B cell (primary cell): Measurements from ENCODE around the gene GNA12. TPM values are rescaled to one million over a fixed set of nuclear protein-coding genes. Genes with fewer than 3 reads are reported as not detected.

Experiments used
- ATAC-seq: fragments of 200-7000 bp; cut with Tn5 transposase; one replicate; pipeline ENCODE4 v1.10.0; 2021; ENCODE audit warnings: low read depth, mild to moderate bottlenecking, moderate number of reproducible peaks, moderate library complexity
- CTCF ChIA-PET: fragments of 350-600 bp; sonication (Branson Sonifier 250); formaldehyde crosslinking; loops from one replicate; lab custom pipeline; 2021; ENCODE audit warnings: antibody characterized with exemption, inconsistent platforms; lab: Charles Lee
- POLR2A ChIA-PET: fragments of 350-600 bp; sonication (Branson Sonifier 250); formaldehyde crosslinking; loops from one replicate; lab custom pipeline; 2021; ENCODE audit warnings: antibody characterized with exemption; lab: Charles Lee
- DNase-seq: peaks from one replicate; pipeline ENCODE4 v3.0.0; 2013
- H2AFZ ChIP-seq: 2 replicates; pipeline ENCODE4 v1.6.1; 2012; ENCODE audit warnings: mild to moderate bottlenecking, low read depth, low read length; ENCODE audit not compliant: insufficient read depth, poor library complexity, severe bottlenecking
- H3K27ac ChIP-seq, 2 donors: 1 replicate in 1 of 2; 2 replicates in 1 of 2; pipeline ENCODE4 v1.5.1; 2012 to 2013; ENCODE audit warnings: low read length in 2 of 2, mild to moderate bottlenecking in 2 of 2, moderate library complexity in 1 of 2
- H3K27me3 ChIP-seq, 4 experiments: fragments of 200-600 bp in 1 of 4; sonication (generic) in 1 of 4; replicated peaks in 1 of 4; 1 replicate in 2 of 4; 2 replicates in 2 of 4; pipeline versions ENCODE4 v1.6.1 to v1.7.0; 2013 to 2016; ENCODE audit warnings: low read length in 3 of 4, mild to moderate bottlenecking in 2 of 4, mixed read lengths in 1 of 4, moderate library complexity in 1 of 4; ENCODE audit not compliant: insufficient read depth in 4 of 4, control insufficient read depth in 3 of 4; ENCODE audit errors: control extremely low read depth in 1 of 4
- H3K36me3 ChIP-seq, 2 experiments: replicated peaks in 1 of 2; 1 replicate in 1 of 2; 2 replicates in 1 of 2; pipeline versions ENCODE4 v1.6.1 to v1.7.1; 2013; ENCODE audit warnings: low read length in 1 of 2; ENCODE audit not compliant: insufficient read depth in 2 of 2, control insufficient read depth in 1 of 2; ENCODE audit errors: control extremely low read depth in 1 of 2, extremely low read depth in 1 of 2
- H3K4me1 ChIP-seq, 2 donors: fragments of 200-600 bp in 1 of 2; sonication (generic) in 1 of 2; 1 replicate in 1 of 2; 2 replicates in 1 of 2; pipeline versions ENCODE4 v1.5.1 to v1.6.1; 2013 to 2017; ENCODE audit warnings: low read length in 2 of 2; ENCODE audit not compliant: control insufficient read depth in 2 of 2, insufficient read depth in 2 of 2
- H3K4me2 ChIP-seq: replicated peaks from 2 replicates; pipeline ENCODE3; 2012; ENCODE audit warnings: mild to moderate bottlenecking, low read depth, low read length; ENCODE audit not compliant: poor library complexity, severe bottlenecking
- H3K4me3 ChIP-seq, 5 experiments: fragments of 200-600 bp in 1 of 5; sonication (generic) in 1 of 5; 1 replicate in 3 of 5; 2 replicates in 2 of 5; pipeline versions ENCODE4 v1.5.1 to v1.7.0; 2011 to 2016; ENCODE audit warnings: low read length in 4 of 5, mild to moderate bottlenecking in 4 of 5, low read depth in 2 of 5, control low read depth in 1 of 5, moderate library complexity in 1 of 5; ENCODE audit not compliant: insufficient read depth in 1 of 5; ENCODE audit errors: control extremely low read depth in 1 of 5, extremely low read depth in 1 of 5
- H3K79me2 ChIP-seq: fragments of 200-600 bp; sonication (generic); one replicate; pipeline ENCODE4 v1.6.0; 2016; ENCODE audit warnings: low read length; ENCODE audit not compliant: control insufficient read depth, insufficient read depth
- H3K9ac ChIP-seq: fragments of 200-600 bp; sonication (generic); 2 replicates; pipeline ENCODE4 v1.6.1; 2017; ENCODE audit warnings: mild to moderate bottlenecking, low read length, moderate library complexity
- H3K9me3 ChIP-seq, 3 donors: one replicate each; pipeline versions ENCODE4 v1.6.1 to v1.7.1; 2013; ENCODE audit warnings: low read length in 2 of 3; ENCODE audit not compliant: control insufficient read depth in 2 of 3, insufficient read depth in 1 of 3; ENCODE audit errors: control extremely low read depth in 1 of 3
- H4K20me1 ChIP-seq: 2 replicates; pipeline ENCODE4 v1.6.0; 2012; ENCODE audit warnings: mild to moderate bottlenecking, low read length; ENCODE audit not compliant: insufficient read depth, control insufficient read depth, poor library complexity, severe bottlenecking
- H3K27ac Mint-ChIP-seq: one replicate; pipeline ENCODE4 v1.8.0; 2021; ENCODE audit warnings: mixed read lengths
- H3K27me3 Mint-ChIP-seq: one replicate; pipeline ENCODE4 v1.8.0; 2021; ENCODE audit warnings: mixed read lengths
- H3K4me1 Mint-ChIP-seq: one replicate; pipeline ENCODE4 v1.8.0; 2021; ENCODE audit warnings: mixed read lengths
- H3K4me3 Mint-ChIP-seq: one replicate; pipeline ENCODE4 v1.8.0; 2021; ENCODE audit warnings: mixed read lengths
- H3K9me3 Mint-ChIP-seq: one replicate; pipeline ENCODE4 v1.8.0; 2022; ENCODE audit warnings: mixed read lengths; ENCODE audit not compliant: insufficient read depth
- EZH2 ChIP-seq: IDR thresholded peaks from 2 replicates; pipeline ENCODE4 v1.6.1; 2012; ENCODE audit warnings: borderline replicate concordance, low read depth, mild to moderate bottlenecking, moderate library complexity, low read length; ENCODE audit not compliant: insufficient read depth, poor library complexity, severe bottlenecking
- WGBS: methylation state at CpG from one replicate; pipeline ENCODE4 v1.1.5; 2013; ENCODE audit warnings: missing lambda C conversion rate; ENCODE audit not compliant: insufficient coverage; 5-methylcytosine and 5-hydroxymethylcytosine counted together
- intact Hi-C: fragments of 100-400 bp; cut with micrococcal nuclease; formaldehyde crosslinking; loops from one replicate; pipeline ENCODE4 v1.10.0; 2022
- polyA plus RNA-seq: library from polyadenylated mRNA; depleted of rRNA; stranded (reverse); fragments of >200 nt; gene quantifications from 2 replicates; pipeline ENCODE4 v1.2.3, GENCODE V29; 2012
- total RNA-seq, 2 donors: library from RNA; stranded (reverse); fragments of 120-200 nt in 1 of 2; gene quantifications; 1 replicate in 1 of 2; 2 replicates in 1 of 2; pipeline versions ENCODE4 v1.2.3 to v1.2.4, GENCODE V29; 2013 to 2022
- TF ChIP-seq, protein P1 (sequence below): fragments of 200-600 bp; IDR thresholded peaks from one replicate; pipeline ENCODE4 v1.8.0; 2022; ENCODE audit warnings: antibody characterized with exemption, mild to moderate bottlenecking

Gene GNA12
- total and polyA plus RNA-seq, 2 donors (not counting 1 experiment from before 2014, with no cell fraction given), result 34.6 to 110 TPM

DNA sequence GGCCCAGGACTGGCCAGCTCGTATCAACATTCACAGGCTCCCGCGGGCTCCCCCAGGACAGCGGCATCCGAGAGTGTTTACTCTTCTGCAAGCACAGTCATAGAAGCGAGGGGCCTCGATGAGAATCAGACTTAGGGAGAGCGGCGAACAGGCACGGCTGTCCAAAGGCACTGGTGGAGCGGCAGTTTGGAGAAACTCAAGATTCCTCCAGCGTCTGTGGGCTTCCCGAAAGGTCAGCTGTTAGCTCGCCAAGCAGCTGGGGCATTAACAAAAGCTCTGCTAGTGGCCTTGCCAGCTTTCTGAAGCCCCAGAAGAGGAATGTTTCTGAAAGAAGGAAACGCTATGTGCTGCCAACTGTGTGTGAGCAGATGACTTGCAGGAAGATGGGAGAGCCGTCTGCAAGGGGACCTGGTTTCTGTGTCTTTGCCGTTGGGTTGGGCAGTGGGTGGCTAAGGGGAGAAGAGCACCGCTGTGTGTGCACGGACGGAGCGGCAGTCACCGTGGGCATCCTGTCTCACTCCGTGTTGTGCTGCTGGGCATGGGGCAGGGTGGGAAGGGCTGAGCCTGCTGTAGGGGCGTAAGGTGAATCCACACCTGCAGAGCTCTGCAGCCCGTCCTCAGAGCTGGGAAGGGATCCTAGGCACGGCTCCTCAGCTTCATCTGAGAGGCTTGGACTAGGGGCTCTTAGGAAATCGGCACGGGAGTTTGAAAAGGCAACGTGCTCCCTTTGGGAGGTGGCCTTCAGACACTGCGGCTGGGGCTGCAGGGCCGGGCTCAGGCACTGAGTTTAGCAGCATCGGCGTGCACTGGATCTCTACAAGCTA lies 114.0 kb downstream of the GNA12 start:
- ATAC-seq (no peak), DNase-seq (no peak)
- H3K4me2 ChIP-seq, result no peak overlapping the region
- Mint-ChIP-seq H3K27me3 (no peaks in the 10 kb centered on the region), H3K9me3 (no peaks in the 10 kb centered on the region), H3K4me1 (peaks cover 26% of the 10 kb centered on the region), H3K27ac (no peak overlapping the region), H3K4me3 (no peak overlapping the region)
- no peak overlapping the region for H2AFZ ChIP-seq
- H3K9me3 ChIP-seq, result no peaks in the 10 kb centered on the region
- H3K36me3 ChIP-seq, result peaks cover 0 to 56% of the 10 kb centered on the region in 2 experiments
- intact Hi-C loops, result no loop called here
- no peaks in the 10 kb centered on the region for H3K27me3 ChIP-seq
- H3K27ac ChIP-seq, result no peak overlapping the region
- WGBS, result 79% methylated on average over 32 of the region's 33 CpGs
- peaks cover 12% of the 10 kb centered on the region for H3K79me2 ChIP-seq
- POLR2A ChIA-PET, result no interaction called here
- CTCF ChIA-PET, result interaction anchor here (1.0 to 1.2 kb wide), 2 partner anchors 10 to 11 kb away, joined by 3 to 4 read pairs; no protein-coding TSS in a partner anchor
- peaks cover 16 to 20% of the 10 kb centered on the region in 2 donors for H3K4me1 ChIP-seq
- peaks cover 54% of the 10 kb centered on the region for H4K20me1 ChIP-seq
- TF ChIP-seq, protein P1, sequence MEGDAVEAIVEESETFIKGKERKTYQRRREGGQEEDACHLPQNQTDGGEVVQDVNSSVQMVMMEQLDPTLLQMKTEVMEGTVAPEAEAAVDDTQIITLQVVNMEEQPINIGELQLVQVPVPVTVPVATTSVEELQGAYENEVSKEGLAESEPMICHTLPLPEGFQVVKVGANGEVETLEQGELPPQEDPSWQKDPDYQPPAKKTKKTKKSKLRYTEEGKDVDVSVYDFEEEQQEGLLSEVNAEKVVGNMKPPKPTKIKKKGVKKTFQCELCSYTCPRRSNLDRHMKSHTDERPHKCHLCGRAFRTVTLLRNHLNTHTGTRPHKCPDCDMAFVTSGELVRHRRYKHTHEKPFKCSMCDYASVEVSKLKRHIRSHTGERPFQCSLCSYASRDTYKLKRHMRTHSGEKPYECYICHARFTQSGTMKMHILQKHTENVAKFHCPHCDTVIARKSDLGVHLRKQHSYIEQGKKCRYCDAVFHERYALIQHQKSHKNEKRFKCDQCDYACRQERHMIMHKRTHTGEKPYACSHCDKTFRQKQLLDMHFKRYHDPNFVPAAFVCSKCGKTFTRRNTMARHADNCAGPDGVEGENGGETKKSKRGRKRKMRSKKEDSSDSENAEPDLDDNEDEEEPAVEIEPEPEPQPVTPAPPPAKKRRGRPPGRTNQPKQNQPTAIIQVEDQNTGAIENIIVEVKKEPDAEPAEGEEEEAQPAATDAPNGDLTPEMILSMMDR, result no peak
- no peak for TF ChIP-seq EZH2
- no peak overlapping the region for H3K4me3 ChIP-seq
- no peak overlapping the region for H3K9ac ChIP-seq
